HG03025 (cell line): ENCODE results near the gene C2orf81.
"Not testable (repeated sequence)": the region's sequence is repeated elsewhere in the genome, so short reads cannot be mapped to it uniquely, and the experiment has no call there.

Experiments used
- ATAC-seq: cut with Tn5 transposase; IDR thresholded peaks from one replicate; pipeline ENCODE4 v1.9.1; 2021; ENCODE audit warnings: mild to moderate bottlenecking, moderate library complexity; ENCODE audit not compliant: unreplicated experiment, low FRiP score

Gene C2orf81

DNA sequence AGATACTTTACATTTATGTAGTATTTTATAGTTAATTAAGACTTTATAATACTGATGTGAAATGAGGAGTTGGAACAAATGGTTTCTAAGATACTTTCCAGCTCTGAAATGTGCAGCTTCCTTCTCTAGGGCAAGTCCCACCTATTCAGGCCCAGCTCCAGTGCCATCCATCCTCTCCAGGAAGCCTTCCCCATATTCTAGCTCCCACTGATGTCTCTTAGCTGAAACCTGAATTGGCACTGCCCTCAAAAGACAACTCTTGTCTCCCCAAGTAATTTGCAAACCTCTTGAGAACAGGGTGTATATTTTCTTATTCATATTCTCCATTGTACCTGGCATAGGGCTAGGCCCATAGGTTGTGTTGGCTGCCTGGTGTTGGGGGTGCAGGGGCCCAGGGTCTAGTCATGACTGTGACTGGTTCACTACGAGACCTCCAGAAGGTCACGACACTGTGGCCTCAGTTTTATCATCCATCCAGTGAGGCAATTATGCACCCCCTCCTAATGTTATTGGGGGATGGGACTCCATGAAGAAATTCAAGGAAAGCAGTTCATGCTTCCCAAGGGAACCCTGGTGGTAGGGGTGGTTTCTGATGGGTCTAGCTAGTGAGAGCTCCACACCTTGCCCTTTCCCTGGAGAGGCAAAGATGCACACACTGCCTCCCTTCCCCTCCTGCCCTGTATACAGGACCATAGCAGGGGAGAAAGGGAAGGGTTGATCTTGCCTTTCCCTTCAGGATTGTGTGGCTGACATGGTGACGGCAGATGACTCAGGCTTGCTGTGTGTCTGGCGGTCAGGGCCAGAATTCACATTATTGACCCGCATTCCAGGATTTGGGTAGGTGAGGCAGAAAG, 2.9 kb upstream of the C2orf81 start:
- ATAC-seq: no peak

DNA sequence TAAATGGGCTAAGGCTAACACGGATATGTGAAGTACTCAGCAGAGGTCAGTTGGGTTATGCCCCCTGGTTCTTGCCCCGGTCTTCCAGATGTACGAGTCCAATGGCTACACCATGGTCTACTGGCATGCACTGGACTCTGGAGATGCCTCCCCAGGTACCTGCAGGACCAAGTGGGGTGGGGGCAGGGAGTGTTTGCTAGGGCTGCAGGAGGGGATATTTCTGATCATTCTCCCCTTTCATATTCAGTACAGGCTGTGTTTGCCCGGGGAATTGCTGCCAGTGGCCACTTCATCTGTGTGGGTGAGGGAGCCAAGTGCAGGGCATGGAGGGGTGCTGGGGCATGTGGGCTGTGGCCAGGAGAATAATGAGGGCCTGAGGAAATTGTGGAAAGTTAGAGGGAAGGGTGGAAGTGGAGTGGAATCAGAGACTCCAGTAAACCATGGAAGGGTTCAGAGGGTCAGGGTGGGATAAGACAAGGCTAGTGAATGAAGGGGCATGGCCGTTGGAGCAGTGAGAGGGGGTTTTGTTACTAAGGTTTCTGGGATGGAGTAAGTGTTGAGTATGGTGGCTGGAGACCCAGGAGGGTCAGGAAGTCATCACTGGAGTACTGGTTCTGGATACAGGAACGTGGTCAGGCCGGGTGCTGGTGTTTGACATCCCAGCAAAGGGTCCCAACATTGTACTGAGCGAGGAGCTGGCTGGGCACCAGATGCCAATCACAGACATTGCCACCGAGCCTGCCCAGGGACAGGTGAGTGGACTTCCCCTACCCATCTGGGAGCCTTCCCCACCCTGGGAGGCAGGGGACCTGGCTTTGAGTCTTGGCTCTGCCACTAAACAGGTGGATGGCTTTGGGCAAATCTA, 2.0 kb upstream of the C2orf81 start:
- no peak for ATAC-seq

DNA sequence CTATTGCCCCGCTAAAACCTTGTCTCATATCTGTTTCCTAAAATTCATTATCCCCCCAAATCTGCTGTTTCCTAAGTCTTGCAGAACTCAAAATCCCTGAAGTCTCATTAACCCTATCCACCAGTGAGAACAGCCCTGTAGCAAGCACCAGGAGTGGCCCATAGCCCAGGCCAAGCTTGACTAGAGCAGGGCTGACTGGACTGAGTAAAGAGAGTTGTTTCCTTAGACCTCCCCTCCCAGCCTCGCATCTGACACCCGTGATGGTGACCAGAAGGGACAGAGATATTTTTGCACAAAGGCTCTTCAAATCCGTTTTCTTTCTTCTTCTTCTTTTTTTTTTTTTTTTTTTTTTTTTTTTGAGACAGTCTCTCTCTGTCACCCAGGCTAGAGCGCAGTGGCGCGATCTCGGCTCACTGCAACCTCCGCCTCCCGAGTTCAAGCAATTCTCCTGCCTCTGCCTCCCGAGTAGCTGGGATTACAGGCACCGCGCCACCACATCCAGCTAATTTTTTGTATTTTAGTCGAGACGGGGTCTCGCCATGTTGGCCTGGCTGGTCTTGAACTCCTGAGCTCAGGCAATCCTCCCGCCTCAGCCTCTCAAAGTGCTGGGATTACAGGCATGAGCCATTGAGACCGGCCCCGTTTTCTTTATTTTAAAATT, 846 bp downstream of the C2orf81 start:
- not testable (repeated sequence) for ATAC-seq

DNA sequence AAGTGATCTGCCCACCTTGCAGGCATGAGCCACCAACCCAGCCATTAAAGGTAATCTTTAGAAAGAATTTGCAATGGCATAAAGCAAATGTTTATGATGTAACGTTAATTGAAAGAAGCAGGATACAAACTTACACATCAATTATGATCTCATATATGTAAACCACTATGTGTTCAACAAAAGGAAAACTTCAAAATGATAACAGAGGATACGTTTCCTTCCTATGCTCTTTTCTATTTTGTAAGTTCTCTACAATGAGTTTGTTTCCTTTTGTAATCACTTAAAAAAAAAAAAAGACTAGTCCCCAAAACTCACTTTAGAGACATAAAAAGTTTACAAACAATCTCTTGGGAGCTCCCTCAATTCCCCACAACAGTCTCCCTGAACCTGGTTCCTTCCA, 1.4 kb downstream of the C2orf81 start:
- ATAC-seq: no peak

DNA sequence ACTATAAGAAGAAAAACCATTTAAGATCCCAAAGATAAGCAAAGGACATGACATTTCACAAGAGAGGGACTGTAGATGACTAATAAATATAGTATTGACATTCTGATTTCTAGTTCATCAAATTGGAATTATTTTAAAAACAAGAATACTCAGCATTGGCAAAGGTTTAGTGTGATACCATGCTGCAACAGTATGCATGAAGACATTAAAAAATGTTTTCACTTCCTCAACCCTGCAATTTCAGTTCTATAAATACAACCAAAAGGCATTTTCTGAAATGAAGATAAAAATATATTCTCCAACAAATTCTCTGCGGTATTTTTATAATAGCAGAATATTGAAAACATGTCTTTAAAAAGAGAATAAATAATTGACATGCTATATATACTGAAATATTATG, 2.1 kb downstream of the C2orf81 start:
- no peak for ATAC-seq

DNA sequence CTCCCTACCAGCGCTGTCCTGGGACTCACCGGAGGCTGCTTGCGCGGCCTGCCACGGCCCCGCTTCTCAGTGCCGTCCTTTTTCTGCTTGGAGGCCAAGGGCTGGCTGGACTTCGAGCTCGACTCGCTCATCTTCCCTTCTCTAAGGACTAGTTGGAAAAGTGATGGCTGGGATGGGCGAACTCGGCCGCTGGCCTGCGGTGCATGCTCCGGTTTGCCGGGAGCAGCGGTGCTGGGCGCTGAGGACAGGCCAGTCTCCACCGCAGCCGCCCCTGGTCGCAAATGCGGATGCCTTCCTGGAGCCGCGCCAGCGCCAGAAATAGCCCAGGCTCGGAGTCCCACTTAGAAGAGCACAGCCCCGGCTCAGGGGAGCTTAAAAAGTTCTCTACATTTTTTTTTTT, 3.1 kb downstream of the C2orf81 start:
- ATAC-seq: no peak

DNA sequence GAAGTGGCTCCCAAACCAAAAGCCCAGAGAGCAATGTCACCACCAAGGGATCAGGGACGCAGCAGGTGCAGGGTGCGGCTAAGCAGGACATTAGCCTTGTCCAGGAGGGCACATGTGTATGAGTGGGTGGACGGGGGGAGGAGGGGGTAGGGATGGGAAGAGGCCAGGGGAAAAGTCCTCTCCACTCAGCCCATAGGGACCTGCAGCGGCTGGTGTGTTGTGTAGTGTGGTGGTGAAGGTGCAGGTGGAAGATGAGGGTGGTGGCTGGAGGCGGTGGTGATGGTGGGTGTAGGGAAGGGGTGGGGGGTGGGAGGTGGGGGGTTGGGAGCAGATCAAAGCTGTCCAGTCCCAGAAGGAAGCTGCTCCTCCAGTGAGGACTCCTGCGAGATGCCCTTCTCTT, 3.7 kb downstream of the C2orf81 start:
- no peak for ATAC-seq

DNA sequence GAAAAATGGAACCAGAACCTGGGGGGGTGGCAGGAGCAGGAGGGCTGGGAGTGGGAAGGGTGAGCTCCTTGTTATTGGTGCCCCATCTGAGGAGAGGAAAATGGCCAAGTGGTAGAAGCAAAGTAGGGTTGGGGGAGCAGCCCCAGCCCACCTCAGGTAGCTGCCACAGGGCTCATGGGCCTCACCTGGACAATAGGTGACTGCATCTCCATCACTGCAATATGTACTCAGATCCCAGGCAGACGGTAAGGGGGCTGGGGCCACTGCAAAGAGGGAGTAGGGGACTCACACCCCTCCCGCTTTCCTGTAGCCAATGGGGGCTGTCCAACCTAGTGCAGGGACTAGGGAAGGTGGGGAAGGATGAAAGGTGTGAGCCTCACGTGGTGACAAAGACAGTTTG, 4.2 kb downstream of the C2orf81 start:
- ATAC-seq: no peak

DNA sequence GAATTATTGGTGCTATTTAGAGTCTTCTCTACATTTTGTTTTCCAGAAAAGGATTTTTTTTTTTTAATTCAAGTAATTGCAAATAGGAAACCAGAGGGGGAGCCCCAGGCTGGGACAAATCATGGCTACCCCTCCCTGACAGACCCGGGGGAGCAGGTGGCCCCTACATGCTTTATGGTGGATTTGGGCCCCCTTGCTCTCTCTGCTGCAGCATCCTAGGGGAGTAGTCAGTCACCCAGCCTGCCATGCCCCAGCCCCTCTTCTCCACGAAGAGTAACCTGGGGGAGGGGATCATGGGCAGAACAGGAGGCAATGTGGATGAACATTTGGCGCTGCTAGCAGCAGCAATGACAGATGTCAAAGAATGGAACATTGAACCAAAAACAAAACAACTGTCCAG, 4.6 kb downstream of the C2orf81 start:
- ATAC-seq: no peak

DNA sequence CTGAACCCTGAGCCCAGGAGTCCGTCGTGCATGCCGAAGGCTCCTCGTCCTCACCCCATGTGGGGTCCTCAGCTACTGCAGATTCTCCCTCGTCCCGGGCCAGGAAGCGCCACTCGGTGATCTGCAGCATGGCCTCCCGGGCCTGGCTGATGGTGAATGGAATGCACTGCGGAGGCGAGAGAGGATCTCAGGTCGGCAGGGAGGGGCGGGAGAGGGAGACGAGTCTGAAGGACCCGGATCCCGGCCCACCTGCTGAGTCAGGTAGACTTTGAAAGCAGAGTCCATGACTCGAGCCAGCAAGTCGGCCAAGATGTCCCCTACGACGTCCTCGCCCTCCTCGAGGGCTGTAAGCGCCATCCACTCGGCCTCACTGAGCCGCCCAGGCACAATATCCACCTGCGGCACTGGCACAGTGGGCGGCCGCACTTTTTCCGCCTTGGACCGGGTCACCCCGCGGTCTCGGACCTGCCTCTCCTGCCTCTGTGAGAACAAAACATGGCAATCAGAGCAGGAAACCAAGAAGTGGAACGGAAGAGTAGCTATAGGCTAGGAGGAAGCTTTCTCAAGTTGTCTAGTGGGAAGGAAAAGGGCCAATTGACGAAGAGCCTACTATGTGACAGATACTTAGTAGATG, 5.5 kb downstream of the C2orf81 start:
- ATAC-seq: no peak

DNA sequence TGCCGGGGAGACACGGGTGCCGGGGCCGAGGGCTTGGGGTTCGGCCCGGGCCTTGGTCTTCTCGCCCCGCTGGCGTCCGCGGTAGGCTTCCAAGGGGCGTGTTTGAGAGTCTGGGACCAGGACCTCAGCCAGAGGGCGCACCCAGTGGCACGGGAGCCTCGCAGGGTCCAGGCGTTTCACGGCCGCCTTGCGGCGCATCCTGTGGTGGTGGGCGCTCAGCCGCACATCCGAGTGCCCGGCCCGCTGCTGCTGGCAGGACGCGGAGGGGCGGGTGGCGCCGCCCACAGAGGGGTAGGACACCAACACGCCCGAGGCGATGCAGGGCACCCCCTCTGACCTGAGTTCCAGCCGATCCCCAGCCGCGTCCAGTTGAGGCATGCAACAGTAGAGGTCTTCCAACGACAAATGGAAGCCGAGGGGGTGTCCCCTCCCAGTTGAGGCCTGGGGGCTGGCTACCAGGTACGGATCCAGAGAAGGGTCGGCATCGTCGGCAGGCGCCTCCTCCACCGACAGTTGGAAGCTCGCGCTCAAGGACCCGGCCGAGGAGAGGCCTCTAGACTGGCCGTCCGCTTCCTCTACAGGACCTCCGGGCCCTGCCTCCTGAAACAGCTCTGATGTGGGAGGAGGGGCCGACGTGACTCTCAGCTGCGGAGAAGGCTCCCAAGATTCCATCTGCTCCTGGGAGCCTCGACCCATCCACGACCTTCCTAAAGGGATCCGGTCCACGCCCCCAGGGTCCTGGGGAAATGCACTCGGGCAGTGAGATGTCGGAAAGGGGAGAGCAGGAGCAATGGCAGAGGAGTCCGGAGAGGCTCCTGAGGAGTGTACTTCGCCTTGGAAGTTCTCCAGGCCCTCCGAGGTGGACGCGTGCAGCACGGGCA, 6.3 kb downstream of the C2orf81 start:
- ATAC-seq: no peak

DNA sequence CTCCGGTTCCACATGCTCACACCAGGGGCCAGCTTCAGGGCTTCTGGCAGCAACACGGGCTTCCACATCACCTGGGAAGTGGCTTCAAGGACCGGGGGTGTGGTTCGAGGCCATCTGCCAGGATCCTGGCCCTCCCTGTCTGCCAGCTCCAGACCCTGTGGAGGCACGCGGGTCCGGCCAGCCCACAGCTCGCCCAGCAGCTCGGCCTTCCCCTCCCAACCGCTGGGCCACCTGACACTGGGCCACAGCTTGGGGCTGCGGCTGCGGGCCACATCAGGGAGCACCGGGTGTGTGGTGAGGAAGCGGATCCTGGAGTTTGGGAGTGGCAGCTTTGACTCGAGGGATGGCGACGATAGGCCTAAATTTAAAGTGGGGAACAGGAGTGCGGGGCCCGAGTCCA, 7.0 kb downstream of the C2orf81 start:
- ATAC-seq: no peak

DNA sequence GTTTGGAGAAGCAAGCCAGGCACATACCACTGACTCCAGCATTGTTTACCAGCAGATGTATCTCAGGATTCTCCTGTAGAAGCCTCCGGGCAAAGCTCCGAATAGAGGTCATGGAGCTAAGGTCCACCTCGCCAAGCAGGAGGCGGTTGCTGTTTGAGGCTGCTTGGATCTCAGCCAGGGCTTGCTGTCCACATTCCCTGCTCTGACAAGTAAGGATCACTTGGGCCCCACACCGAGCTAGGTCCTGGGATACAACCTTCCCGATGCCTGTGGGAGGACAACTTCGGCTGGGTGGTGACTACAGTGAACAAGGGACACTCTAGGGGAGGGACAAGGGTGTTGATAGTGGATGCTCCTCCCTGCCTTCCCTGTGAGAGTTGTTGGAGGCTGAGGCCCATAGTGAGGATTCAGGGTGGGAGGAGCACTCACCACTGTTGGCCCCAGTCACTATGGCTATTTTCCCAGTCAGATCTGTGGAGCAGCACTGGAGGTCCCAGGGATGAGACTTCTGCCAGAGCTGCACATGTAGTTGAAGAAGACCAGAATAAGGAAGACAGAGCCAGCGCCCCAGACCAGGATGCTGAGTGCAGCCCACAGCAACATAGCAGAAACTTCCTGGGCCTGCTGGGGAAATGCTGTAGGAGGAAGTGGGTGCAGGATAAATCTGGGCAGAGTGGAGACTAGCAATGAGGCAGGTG, 8.3 kb downstream of the C2orf81 start:
- ATAC-seq: no peak

DNA sequence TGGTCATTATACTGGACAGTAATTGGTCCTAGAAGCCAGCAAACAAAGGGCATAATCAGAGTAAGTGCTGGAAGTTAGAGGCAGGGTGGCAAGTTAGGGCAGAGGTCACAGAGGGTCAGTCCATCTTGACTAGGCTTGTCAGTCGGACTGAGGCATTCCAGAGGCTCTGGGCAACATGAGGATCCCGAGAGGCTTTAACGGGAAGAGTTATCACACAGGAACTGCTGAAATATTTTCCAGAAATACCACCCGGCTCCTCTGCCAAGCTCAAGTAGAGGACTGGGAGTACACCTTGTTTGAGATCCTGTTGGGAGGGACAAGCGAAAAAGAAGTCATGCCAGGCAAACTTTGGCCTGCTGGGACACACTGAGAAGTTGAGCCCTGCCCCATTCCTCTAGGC, 13.7 kb downstream of the C2orf81 start:
- ATAC-seq: no peak

DNA sequence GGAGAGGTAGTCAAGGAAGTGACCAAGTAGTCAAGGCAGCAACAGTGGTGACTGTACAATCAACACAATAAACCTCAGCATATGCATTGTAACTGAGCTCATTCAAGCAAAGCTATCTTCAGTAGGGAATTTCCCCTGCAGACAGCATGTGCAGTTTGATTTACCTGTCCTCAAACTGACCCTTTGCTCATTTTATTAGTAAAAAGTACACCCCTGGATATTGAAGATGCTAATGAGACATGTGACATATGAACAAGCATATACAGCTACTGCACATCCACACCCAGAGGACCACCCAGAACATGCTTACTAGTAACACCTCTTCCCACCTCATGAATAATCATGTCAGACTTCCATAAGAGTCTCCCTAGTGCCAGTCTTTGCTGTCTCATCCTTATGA, 15.4 kb downstream of the C2orf81 start:
- no peak for ATAC-seq

DNA sequence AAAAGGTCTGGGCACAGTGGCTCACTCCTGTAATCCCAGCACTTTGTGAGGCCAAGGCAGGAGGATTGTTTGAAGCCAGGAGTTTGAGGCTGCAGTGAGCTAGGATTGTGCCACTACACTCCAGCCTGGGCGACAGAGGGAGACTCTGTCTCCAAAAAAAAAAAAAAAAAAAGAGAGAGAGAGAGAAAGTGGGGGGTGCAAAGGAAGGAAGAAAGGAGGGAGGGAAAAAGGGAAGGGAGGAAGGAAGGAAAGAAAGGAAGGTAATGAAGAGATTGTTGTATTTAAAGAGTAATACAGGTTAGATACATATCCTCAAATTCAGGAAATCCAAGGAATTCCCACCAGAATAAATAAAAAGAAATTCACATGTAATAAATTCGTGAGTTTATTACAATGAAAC, 19.5 kb downstream of the C2orf81 start:
- ATAC-seq: no peak

DNA sequence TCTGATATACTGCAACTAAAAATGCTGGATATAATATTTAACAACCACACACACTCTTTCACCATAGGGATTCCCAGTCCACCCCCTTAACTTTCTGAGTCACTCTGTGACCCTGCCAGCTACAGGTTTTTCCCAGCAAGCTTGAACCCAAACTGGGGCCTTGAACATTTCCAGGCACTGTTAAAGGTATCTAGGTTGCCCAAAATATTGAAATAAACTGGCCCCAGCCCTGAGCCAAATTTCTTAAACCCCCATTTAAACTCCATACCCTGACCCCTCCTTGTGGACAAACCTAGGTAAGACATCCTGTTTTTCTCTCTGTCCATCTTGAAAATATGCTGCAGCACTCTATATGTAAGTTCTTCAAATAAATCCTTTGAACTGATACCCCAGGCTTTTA, 21.6 kb downstream of the C2orf81 start:
- ATAC-seq: no peak

DNA sequence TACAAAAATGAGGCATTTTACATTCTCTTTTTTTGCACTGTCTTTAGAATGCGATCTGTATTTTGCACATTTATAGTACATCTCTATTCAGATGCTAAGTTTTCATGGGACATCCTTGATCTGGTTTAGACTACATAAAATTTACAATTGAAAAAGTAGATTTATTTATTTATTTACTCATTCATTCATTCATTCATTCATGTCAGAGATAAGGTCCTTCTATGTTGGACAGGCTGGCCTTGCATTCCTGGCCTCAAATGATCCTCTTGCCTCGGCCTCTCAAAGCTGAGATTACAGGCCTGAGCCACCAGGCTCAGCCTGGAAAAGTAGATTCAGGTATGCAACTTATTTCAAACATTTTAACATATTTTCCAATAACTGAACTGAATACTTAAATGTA, 25.3 kb downstream of the C2orf81 start:
- ATAC-seq: no peak

DNA sequence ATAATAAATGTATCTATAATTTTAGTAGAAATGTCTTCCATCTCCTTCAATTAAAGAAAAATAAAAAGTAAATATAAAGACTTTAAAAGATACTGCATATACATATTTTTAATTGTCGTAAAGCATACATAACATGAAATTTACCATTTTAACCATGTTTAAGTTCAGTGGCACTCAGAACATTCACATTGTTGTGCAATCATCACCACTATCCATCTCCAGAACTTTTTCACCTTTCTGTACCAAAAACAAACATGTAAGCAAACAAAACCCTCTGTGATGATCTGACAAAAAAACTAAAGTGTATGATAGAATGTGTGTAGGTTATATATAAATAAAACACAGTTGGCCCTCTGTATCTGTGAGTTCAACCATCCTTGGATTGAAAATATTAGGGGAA, 27.9 kb downstream of the C2orf81 start:
- no peak for ATAC-seq
